Vagina (tissue), 2 donors: ENCODE results near the gene RHBG. TPM values are rescaled to one million over a fixed set of nuclear protein-coding genes. Genes with fewer than 3 reads are reported as not detected.

Source experiments
- DNase-seq, 2 donors: peaks; one replicate each; pipeline ENCODE4 v3.0.0-alpha.2; 2017; ENCODE audit errors: extremely low spot score in 2 of 2
- H3K27ac ChIP-seq: fragments of 200-600 bp; sonication (generic); one replicate; pipeline ENCODE4 v1.5.1; 2019
- H3K27me3 ChIP-seq: fragments of 200-600 bp; sonication (generic); one replicate; pipeline ENCODE4 v1.5.1; 2019
- H3K36me3 ChIP-seq, 2 donors: fragments of 200-600 bp; sonication (generic); one replicate each; pipeline ENCODE4 v1.5.1; 2017 to 2019
- H3K4me1 ChIP-seq: fragments of 200-600 bp; sonication (generic); one replicate; pipeline ENCODE4 v1.5.1; 2019
- H3K4me3 ChIP-seq, 2 donors: fragments of 200-600 bp; sonication (generic); 1 replicate in 1 of 2; 2 replicates in 1 of 2; pipeline ENCODE4 v1.5.1; 2016 to 2019
- H3K9me3 ChIP-seq: fragments of 200-600 bp; sonication (generic); one replicate; pipeline ENCODE4 v1.5.1; 2019
- CTCF ChIP-seq, 3 experiments: fragments of 450-650 bp in 2 of 3; fragments of 200-600 bp in 1 of 3; sonication (generic) in 1 of 3; IDR thresholded peaks; one replicate each; pipeline ENCODE4 v1.5.1; 2017 to 2019; ENCODE audit warnings: antibody characterized with exemption in 3 of 3, mild to moderate bottlenecking in 2 of 3, moderate library complexity in 2 of 3
- POLR2A ChIP-seq, 2 donors: fragments of 450-650 bp; IDR thresholded peaks; one replicate each; pipeline ENCODE4 v1.6.1; 2017; ENCODE audit warnings: antibody characterized with exemption in 2 of 2, mild to moderate bottlenecking in 2 of 2, moderate library complexity in 2 of 2
- POLR2AphosphoS5 ChIP-seq, 2 donors: sonication (generic); formaldehyde crosslinking; IDR thresholded peaks; one replicate each; pipeline ENCODE4 v1.9.0; 2017; ENCODE audit warnings: antibody characterized with exemption in 2 of 2, mild to moderate bottlenecking in 2 of 2, low read depth in 1 of 2; ENCODE audit not compliant: insufficient read depth in 1 of 2
- intact Hi-C: fragments of 100-400 bp; cut with DNase I; formaldehyde crosslinking; loops from one replicate; pipeline ENCODE4 v1.15.1; 2023
- total RNA-seq: library from RNA; depleted of rRNA; stranded (reverse); fragments of >200 nt; gene quantifications from one replicate; pipeline ENCODE4 v1.2.3, GENCODE V29; 2016

Gene RHBG
- total RNA-seq, 1 donor from 2014 or later: not detected

DNA sequence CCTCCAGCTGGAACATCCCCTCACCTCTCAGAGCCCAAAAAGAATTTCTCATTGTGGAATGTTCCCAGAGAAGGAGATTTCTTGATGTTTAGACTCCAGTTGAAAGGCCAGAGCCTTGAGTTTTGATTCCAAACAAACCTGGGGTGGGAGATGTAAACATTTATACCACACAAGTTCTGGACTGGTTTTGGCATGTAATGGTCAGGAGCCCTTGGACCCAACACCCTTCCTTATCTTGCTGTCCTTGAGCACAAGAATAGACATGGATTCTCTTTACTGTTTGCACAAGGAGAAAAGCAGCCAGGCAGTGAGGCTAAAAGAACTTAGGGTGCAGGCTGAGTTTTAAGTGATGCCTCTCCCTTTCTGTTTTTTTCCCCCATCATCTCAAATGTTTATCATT, 4.5 kb downstream of the RHBG start:
- Histone ChIP-seq H3K27me3 (no peaks in the 10 kb centered on the region), H3K4me1 (peaks cover 7% of the 10 kb centered on the region), H3K36me3 (no peaks in the 10 kb centered on the region), H3K4me3 (no peak overlapping the region), H3K9me3 (no peaks in the 10 kb centered on the region), H3K27ac (no peak overlapping the region)
- intact Hi-C loops: no loop called here
- TF ChIP-seq POLR2AphosphoS5 (IDR thresholded peaks at IDR 0.05; ENCODE audit: insufficient read depth in 1 of 2, low read depth in 1 of 2) (no peak), POLR2A (IDR thresholded peaks at IDR 0.05) (no peak), CTCF (IDR thresholded peaks at IDR 0.05) (no peak)
- DNase-seq: no peak

GRCh38 chr1:156376146-156376545, 7.1 kb downstream of the RHBG start:
- H3K36me3 ChIP-seq: no peaks in the 10 kb centered on the region
- no peaks in the 10 kb centered on the region for H3K27me3 ChIP-seq
- no peak for DNase-seq
- H3K4me3 ChIP-seq: no peak overlapping the region
- no peak overlapping the region for H3K27ac ChIP-seq
- no peaks in the 10 kb centered on the region for H3K4me1 ChIP-seq
- TF ChIP-seq CTCF (IDR thresholded peaks at IDR 0.05): no peak
- TF ChIP-seq POLR2A (IDR thresholded peaks at IDR 0.05): no peak
- no peak for TF ChIP-seq POLR2AphosphoS5 (IDR thresholded peaks at IDR 0.05; ENCODE audit: insufficient read depth in 1 of 2, low read depth in 1 of 2)
- no peaks in the 10 kb centered on the region for H3K9me3 ChIP-seq
- intact Hi-C loops: no loop called here

DNA sequence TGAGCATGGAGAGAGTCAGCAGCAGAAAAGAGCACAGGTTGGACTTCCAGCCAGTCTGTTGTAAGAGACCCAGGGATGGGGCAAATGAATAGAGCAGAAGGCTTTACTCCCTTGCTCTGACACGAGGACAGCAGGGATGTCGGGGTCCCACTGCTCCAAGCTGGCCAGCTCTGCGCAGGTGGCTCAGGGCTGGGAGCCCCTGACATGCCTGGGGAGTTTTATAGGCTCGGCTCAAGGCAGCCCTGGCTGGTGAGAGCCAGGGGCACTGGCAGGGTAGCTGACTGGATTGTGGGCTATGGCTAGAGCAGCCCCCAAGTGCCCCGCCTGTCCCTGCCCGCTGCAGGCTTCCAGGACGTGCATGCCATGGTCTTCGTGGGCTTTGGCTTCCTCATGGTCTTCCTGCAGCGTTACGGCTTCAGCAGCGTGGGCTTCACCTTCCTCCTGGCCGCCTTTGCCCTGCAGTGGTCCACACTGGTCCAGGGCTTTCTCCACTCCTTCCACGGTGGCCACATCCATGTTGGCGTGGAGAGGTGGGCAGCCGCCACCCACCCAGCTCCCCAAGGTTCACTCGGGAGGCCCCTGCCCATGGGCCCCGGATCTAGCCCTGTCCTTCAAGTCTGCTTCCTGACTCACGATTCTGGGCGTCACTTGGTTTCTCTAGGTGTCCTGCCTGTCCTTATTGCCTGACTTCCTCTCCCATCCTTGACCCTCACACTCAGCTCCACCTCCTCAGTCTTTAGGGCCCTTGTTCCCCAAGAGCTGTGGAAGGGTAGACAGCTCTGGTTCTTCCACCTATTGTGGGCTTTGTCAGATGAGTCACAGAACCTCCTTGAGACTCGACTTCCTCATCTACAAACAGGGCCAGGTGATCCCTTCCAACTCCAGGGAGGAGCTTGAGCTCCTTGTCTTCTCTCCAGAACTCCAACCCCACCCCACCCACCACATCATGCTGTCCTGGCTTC, 8.2 kb downstream of the RHBG start:
- H3K4me3 ChIP-seq: no peak overlapping the region
- TF ChIP-seq CTCF (IDR thresholded peaks at IDR 0.05) (no peak), POLR2AphosphoS5 (IDR thresholded peaks at IDR 0.05; ENCODE audit: insufficient read depth in 1 of 2, low read depth in 1 of 2) (no peak), POLR2A (IDR thresholded peaks at IDR 0.05) (no peak)
- H3K27me3 ChIP-seq: no peaks in the 10 kb centered on the region
- no peaks in the 10 kb centered on the region for H3K9me3 ChIP-seq
- H3K27ac ChIP-seq: no peak overlapping the region
- H3K4me1 ChIP-seq: no peaks in the 10 kb centered on the region
- H3K36me3 ChIP-seq: no peaks in the 10 kb centered on the region
- intact Hi-C loops: no loop called here
- DNase-seq: no peak

DNA sequence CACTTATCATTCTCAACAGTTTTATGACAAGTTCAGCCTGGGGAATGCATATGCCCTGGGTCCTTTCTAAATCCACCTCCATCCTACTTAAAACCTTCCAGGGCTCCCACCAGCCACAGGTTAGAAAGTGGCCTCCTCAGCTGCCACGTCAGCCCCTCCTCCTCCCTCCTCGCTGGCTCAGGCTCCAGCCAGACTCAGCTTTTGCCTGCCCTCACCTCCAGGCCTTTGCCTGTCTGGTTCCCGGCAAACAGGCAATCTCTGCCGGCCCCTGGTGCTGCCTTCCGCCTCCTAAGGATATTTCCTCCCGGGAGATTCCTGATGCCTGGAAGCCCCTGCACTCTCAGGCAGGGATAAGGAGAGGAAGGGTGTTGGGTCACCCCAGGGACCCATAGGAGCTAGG, 9.5 kb downstream of the RHBG start:
- intact Hi-C loops: no loop called here
- H3K4me1 ChIP-seq: no peaks in the 10 kb centered on the region
- TF ChIP-seq CTCF (IDR thresholded peaks at IDR 0.05) (no peak), POLR2AphosphoS5 (IDR thresholded peaks at IDR 0.05; ENCODE audit: insufficient read depth in 1 of 2, low read depth in 1 of 2) (no peak), POLR2A (IDR thresholded peaks at IDR 0.05) (no peak)
- DNase-seq: no peak
- H3K27me3 ChIP-seq: no peaks in the 10 kb centered on the region
- no peak overlapping the region for H3K27ac ChIP-seq
- no peaks in the 10 kb centered on the region for H3K9me3 ChIP-seq
- no peak overlapping the region for H3K4me3 ChIP-seq
- no peaks in the 10 kb centered on the region for H3K36me3 ChIP-seq
